GM18505 (cell line): Measurements from ENCODE around the gene COQ5.

Source experiments
- ATAC-seq: cut with Tn5 transposase; IDR thresholded peaks from one replicate; pipeline ENCODE4 v1.9.1; 2021; ENCODE audit not compliant: unreplicated experiment
- POLR2A ChIP-seq: IDR thresholded peaks from 4 replicates; pipeline ENCODE4 v1.6.1; 2011; ENCODE audit warnings: borderline replicate concordance; ENCODE audit not compliant: insufficient read depth, insufficient read length; ENCODE audit errors: extremely low read depth

Gene COQ5, protein sequence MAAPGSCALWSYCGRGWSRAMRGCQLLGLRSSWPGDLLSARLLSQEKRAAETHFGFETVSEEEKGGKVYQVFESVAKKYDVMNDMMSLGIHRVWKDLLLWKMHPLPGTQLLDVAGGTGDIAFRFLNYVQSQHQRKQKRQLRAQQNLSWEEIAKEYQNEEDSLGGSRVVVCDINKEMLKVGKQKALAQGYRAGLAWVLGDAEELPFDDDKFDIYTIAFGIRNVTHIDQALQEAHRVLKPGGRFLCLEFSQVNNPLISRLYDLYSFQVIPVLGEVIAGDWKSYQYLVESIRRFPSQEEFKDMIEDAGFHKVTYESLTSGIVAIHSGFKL

DNA sequence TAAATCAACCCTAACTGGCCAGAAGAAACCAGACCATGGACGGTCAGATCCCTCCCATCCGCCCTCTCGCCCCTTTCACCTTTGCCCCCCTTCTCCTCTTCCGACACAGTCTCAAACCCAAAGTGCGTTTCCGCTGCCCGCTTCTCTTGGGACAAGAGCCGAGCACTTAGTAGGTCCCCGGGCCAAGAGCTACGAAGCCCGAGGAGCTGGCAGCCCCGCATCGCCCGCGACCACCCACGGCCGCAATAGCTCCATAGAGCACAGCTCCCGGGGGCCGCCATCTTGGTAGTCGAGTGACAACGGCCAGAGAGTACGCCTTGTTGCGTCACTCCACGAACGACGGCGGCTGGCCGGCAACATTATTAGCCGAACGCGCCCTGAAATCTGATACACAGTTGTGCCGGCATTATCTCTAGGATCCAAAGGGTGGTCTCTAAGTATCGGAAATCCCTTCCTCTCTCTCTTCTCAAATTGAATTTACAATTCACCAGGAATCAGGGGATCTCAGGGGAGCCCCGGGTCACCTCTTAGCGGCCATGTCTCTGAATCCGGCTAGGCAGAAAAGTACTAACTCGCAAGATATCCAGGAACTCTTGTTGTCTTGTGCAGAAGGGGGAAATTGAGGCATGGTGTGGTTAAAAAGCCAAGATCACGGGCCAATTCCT is at the start of gene COQ5:
Gene COQ5, minus strand, starts transcription at position 298 of the 665 bp plus-strand sequence. Its CDS starts 17 bp downstream, at position 281.
- TF ChIP-seq POLR2A: peak; percentile 88
- peak; percentile 66 for ATAC-seq

DNA sequence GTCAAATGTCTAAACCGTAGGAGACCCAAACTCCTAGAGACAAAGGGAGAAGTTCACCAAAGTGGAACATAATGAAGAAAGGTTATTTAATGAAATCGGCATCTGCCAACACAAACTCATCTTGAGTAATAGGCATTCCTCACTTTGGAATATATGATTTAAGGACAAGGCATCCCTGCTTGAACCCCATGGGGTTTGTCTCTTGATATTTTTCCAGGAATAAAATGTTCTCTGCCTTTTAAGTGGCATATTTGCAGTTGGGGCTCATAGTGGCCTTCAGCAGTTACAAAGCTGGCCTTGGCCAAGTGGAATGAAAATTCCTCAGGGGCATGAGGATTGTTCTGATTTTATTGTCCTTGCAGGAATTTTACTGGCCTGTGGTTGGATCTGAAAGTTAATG is 45.1 kb upstream of the COQ5 start:
- TF ChIP-seq POLR2A: no peak

DNA sequence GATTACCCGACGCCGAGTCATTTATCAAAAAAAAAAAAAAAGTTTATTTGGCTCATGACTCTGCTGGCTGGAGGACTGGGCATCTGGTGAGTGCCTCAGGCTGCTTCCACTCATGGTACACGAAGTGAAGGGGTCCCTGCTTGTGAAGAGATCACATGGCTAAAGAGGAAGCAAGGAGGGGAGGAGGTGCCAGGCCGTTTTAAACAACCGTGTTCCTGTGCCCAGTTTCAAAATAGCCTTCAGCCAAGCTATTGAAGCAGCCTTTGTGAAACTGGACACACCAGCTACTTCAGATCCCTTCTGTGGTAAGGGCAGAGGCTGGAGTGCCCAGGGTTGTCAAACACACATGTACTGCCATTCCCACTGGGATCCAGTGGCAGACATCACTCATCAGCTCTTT is 44.6 kb upstream of the COQ5 start:
- no peak for ATAC-seq
- TF ChIP-seq POLR2A: no peak

More for the DNA sequence above, 45.1 kb upstream of the COQ5 start:
- no peak for ATAC-seq

DNA sequence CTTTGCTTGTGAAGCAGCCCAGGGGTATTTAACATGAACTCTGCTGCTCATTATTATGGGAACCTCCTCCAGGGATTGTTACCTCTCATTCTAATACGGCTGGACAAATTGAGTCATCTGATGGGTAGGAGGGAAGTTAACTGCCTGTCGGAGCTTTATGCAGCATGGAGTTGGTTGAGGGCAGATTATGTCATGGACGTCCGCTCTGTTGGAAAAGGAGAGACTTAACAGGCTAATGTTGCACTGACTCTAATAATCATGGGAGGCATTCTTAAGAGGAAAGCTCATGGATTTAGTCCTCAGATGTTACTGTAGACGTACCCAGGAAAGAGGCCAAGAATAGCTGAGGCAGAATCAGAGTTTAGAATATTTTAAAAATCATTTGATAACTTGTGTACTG is 42.3 kb upstream of the COQ5 start:
- TF ChIP-seq POLR2A: no peak
- ATAC-seq: no peak

DNA sequence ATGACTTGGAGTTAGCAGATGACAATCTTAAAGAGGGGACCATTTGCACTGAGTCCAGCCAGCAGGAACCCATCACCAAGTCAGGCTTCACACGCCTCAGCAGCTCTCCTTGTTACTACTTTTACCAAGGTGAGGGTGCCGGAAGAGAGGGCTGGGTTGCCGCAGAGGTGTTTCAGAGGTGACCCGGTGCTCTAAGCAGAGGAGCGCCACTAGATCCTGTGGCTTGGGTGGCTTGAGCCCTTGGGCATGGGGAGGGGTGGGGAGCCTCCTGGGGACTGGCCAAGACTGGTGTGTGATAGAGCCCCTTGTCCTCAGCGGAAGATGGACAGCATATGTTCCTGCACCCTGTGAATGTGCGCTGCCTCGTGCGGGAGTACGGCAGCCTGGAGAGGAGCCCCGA is 34.5 kb upstream of the COQ5 start:
- no peak for ATAC-seq
- TF ChIP-seq POLR2A: no peak

DNA sequence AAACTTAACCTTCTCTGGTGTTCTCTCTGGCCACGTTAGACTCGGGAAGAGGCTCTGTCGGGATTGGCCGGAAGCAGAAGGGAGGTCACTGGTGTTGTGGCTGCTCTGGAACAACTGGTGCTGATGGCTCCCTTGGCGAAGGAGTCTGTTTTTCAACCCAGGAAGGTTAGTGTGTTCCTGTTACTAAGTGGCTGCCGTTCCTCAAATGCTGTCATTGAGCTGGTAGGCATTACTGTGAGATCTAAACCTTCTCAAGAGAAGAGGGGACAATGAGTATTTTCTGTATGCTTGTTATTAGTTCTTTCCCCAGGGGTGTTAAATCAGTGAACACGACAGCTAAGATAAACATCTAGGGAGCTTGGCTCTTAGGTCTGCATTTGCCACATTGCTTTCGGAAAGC is 33.9 kb upstream of the COQ5 start:
- no peak for ATAC-seq
- no peak for TF ChIP-seq POLR2A

DNA sequence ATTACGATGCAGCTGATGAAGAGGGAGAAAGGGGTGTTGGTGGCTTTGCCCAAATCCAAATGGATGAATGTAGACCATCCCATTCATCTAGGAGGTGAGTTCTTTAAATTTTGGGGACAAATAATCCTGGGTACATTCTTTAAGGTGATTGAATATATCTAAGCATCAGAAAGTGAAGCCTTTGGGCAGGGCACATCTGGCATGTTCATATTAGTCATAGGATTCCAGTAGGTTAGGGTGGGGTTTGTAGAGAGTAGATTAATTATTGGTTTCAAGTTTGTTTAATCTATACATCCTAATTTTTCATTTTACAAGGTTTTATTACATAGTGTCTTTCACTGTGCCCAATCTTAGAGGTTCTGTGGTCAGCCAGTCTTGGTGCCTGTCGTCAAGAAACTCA is 28.6 kb upstream of the COQ5 start:
- ATAC-seq: no peak
- no peak for TF ChIP-seq POLR2A

DNA sequence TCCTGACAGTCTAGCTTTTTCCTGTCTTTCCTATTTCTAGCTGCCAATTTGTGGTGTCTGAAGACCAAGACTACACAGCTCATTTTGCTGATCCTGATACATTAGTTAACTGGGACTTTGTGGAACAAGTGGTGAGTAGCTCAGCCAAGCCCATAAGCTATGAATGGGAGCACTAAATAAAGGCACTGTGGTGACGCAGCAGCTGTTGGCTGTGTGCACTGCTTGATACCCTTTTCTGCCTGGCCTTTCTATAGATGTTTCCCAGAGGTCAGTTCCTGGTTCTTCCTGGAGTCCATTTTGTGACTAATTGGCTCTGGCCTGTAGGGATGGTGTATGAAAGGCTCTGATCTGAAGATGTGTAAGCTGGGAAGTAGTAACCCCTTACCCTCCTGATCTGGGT is 25.7 kb upstream of the COQ5 start:
- no peak for ATAC-seq
- no peak for TF ChIP-seq POLR2A

DNA sequence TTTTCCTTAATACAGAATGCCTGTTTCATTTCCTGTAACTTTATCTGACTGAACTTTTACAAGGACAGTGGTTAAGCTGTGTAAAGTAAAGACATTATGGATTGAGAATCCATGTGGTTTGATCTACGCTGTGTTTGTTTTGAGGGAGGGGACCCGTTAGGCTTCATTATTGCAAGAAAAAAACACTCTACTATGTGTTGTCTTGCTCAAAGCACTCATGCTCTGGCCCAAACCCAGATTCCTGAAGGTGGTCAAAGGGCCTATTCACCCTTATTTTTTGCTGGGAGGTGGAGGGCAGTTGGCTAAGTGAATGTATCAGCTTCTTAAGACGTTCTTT is 17.1 kb upstream of the COQ5 start:
- ATAC-seq: no peak
- TF ChIP-seq POLR2A: no peak

DNA sequence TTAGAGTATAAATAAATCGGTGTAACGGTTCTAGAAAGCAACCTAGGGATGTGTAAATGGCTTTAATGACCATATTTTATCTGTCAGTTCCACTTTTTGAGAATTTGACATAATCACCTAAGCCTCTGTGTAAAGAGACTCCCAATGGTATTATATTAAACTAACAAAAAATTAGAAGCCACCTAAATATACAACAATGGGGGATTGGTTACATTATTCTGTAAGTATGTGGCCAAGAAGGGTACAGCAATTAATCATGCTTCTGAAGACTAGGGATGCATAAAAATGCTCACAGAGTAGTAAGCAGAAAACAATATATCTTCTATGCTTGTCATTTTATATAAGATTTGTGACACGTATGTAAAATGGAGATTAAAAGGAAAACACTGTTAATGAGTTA is 15.7 kb upstream of the COQ5 start:
- no peak for ATAC-seq
- TF ChIP-seq POLR2A: no peak

DNA sequence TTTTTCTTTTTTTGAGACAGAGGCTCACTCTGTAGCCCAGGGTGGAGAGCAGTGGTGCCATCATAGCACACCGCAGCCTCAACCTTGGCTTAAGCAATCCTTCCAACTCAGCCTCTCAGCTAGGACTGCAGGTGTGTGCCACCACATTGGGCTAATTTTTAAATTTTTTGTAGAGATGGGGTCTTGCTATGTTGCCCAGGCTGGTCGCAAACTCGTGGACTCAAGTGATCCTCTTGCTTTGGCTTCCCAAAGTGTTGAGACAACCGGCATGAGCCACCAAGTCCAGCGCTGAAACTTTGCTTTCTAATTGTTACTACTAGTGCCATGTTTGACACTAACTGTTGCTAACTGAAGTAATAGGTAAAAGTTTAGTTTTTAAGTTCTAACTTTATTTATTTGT is 13.2 kb upstream of the COQ5 start:
- no peak for TF ChIP-seq POLR2A
- ATAC-seq: no peak

DNA sequence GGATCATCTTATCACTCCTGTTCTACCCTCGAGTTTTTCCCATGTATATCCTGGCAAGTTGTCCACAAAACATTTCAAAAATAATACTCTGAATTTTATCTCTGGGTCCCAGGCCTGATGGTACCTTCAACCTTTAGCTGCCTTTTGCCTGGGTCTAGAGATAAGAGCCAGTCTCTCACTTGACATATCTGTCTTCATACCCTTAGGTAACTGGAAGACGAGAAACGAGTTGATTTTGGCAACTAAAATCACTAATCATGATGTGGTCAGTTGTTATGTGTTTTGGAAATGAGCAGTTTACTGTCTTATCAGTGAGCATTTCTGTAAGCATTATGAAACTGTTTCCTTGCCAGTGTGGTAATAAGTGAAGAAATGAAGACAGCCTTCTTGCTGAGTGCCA is 11.5 kb upstream of the COQ5 start:
- no peak for TF ChIP-seq POLR2A
- ATAC-seq: no peak

DNA sequence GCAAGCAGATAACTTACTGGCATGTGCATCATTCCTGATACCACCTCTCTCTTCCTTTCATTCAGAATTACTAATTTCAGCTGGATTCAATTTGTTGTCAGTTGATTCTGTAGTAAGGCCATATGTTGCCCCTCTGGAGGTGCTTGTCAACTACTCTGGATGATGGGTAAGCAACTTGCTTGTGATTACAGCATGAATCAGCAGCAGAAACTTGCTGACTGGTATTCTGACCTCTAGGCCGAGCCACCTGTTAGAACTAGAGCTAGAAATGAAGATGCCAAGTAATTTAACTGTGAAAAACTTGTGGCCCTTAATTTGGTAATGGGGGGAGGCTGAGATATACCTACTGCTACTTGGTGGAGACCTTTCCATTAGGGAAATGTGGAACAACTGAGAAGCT is 10.3 kb upstream of the COQ5 start:
- TF ChIP-seq POLR2A: no peak
- no peak for ATAC-seq

DNA sequence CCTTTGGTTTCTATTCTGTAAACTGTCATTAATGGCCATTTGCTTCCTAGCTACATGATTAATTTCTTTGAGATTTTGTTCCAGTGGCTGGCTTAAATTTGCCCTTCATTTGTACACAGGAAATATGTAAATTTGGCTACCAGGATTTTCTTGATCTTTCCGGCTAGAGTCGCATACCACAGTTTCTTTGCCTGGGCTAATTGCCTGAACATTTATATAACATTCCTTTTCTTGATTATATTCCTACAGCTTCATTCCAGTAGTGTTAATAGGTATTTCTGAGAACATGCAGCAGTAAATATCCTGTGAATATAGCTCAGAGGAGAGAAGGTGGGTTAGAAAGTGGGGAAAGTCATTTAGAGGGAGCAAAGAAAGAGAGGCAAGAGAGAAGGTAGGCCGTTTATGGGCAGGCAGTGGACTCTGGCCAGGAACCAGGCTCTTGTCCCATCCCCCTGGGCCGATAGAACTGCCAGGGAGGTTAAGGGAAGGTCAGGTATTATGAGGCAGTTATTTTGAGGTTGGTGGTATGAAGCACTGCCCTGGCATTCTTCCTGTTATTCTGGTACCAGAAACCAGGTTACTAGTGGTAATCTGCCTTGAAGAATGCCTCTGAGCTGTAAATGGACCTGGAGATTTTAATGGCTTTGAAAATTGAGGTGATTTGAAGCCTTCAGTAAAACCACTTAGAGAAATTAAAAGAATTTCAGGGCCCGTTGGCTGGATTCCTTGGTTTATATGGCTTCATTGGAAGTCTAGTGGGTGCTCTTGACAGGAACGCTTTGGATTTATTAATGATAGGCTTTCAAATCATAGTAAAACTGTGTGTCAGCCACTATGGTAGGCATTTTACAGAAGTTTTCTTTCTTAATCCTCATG is 9.6 kb upstream of the COQ5 start:
- no peak for ATAC-seq

DNA sequence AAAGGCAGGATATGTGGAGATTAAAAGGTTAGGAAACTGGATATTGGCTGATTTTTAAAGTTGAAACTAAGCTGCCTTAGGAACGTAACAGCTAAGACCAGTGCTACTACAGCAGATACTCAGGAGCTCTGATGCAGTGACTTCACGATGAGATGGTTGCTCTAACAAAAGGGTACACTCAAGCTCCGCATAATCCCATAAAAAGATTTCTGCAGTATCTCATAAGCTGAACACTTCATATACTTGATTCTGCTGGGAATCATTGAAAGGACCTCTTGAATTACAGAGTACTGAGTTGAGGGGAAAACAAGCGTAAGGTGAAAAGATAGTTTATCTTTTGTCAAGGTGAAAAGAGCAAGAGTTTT is 8.9 kb upstream of the COQ5 start:
- no peak for TF ChIP-seq POLR2A
- no peak for ATAC-seq

More for the DNA sequence above, 9.6 kb upstream of the COQ5 start:
- TF ChIP-seq POLR2A: no peak
